Measurements from ENCODE around the gene KCNN4. TPM values are rescaled to one million over a fixed set of nuclear protein-coding genes. Genes with fewer than 3 reads are reported as not detected.

The KCNN4 gene
- total RNA-seq, 1 experiment from 2014 or later = 92.7 TPM

- Histone ChIP-seq H3K4me1 (replicated peaks; ENCODE audit: insufficient read depth) (peaks cover 22% of the 10 kb centered on the region), H3K36me3 (ENCODE audit: low read depth) (peaks cover 62% of the 10 kb centered on the region), H3K9me2 (ENCODE audit: insufficient read depth) (no peaks in the 10 kb centered on the region), H3K27ac (peak overlapping the region; percentile 51; the same call in 1 of the 2 replicates), H3K9me3 (ENCODE audit: insufficient read depth, low read depth) (no peaks in the 10 kb centered on the region), H3K4me2 (no peak overlapping the region), H3F3A (ENCODE audit: insufficient read depth, low read depth) (peaks cover 29% of the 10 kb centered on the region), H4K20me1 (ENCODE audit: insufficient read depth) (no peaks in the 10 kb centered on the region), H3K4me3 (no peak overlapping the region), H2AFZ (no peak overlapping the region), H3K27me3 (ENCODE audit: insufficient read depth, low read depth) (no peaks in the 10 kb centered on the region), H3K79me2 (ENCODE audit: low read depth) (no peaks in the 10 kb centered on the region)
- CTCF ChIA-PET = no interaction called here
- DNase-seq = no peak
- POLR2A ChIA-PET (ENCODE audit: unreplicated experiment) = no interaction called here
- no peak for TF ChIP-seq EZH2 (IDR thresholded peaks at IDR 0.05; ENCODE audit: low read depth)
- no peak for TF ChIP-seq CTCF (conservative IDR thresholded peaks at IDR 0.05)
- no TSS peak for BruUV-seq (replicated peaks)
- intact Hi-C loops (cut with micrococcal nuclease; ENCODE audit: unreplicated experiment) = no loop called here
Observed at GRCh38 chr19:43741075-43741825, 39.5 kb downstream of the KCNN4 start.

- peaks cover 27% of the 10 kb centered on the region for H3F3A ChIP-seq (ENCODE audit: insufficient read depth, low read depth)
- H3K4me2 ChIP-seq = peak overlapping the region; percentile 48
- no peaks in the 10 kb centered on the region for H3K9me2 ChIP-seq (ENCODE audit: insufficient read depth)
- no peak for TF ChIP-seq EZH2 (IDR thresholded peaks at IDR 0.05; ENCODE audit: low read depth)
- no peak for TF ChIP-seq CTCF (conservative IDR thresholded peaks at IDR 0.05)
- POLR2A ChIA-PET (ENCODE audit: unreplicated experiment) = interaction anchor here (0.6 kb wide), 1 partner anchor 18 kb away, joined by 3 read pairs; no protein-coding TSS in a partner anchor
- peak; percentile 72 to 75 for DNase-seq
- CTCF ChIA-PET = interaction anchor here (0.6 kb wide), 4 partner anchors 66 to 340 kb away, joined by 3 to 8 read pairs (median 6); partner anchors contain the start of gene ZNF575
- BruUV-seq (replicated peaks) = no TSS peak
- H3K4me1 ChIP-seq (replicated peaks; ENCODE audit: insufficient read depth) = peaks cover 22% of the 10 kb centered on the region
- no peak overlapping the region for H3K4me3 ChIP-seq
- intact Hi-C loops (cut with micrococcal nuclease; ENCODE audit: unreplicated experiment) = no loop called here
- peak overlapping the region; percentile 51 for H3K27ac ChIP-seq
- H4K20me1 ChIP-seq (ENCODE audit: insufficient read depth) = no peaks in the 10 kb centered on the region
- H3K79me2 ChIP-seq (ENCODE audit: low read depth) = no peaks in the 10 kb centered on the region
- peaks cover 64% of the 10 kb centered on the region for H3K36me3 ChIP-seq (ENCODE audit: low read depth)
- H2AFZ ChIP-seq = no peak overlapping the region
- H3K9me3 ChIP-seq (ENCODE audit: insufficient read depth, low read depth) = no peaks in the 10 kb centered on the region
- H3K27me3 ChIP-seq (ENCODE audit: insufficient read depth, low read depth) = no peaks in the 10 kb centered on the region
Observed at GRCh38 chr19:43739439-43740235, 41.1 kb downstream of the KCNN4 start.

GRCh38 chr19:43738780-43739211 lies 42.0 kb downstream of the KCNN4 start:
- no peak overlapping the region for H3K4me2 ChIP-seq
- no TSS peak for BruUV-seq (replicated peaks)
- no peaks in the 10 kb centered on the region for H3K9me3 ChIP-seq (ENCODE audit: insufficient read depth, low read depth)
- no peak for DNase-seq
- no peaks in the 10 kb centered on the region for H4K20me1 ChIP-seq (ENCODE audit: insufficient read depth)
- peaks cover 63% of the 10 kb centered on the region for H3K36me3 ChIP-seq (ENCODE audit: low read depth)
- ChIA-PET CTCF (interaction anchor here (0.6 to 0.7 kb wide), 3 partner anchors 14 to 65 kb away, joined by 3 to 4 read pairs (median 3); no protein-coding TSS in a partner anchor), POLR2A (ENCODE audit: unreplicated experiment) (no interaction called here)
- no peaks in the 10 kb centered on the region for H3K9me2 ChIP-seq (ENCODE audit: insufficient read depth)
- H2AFZ ChIP-seq = no peak overlapping the region
- no peak for TF ChIP-seq CTCF (conservative IDR thresholded peaks at IDR 0.05)
- no peak for TF ChIP-seq EZH2 (IDR thresholded peaks at IDR 0.05; ENCODE audit: low read depth)
- no peak overlapping the region for H3K4me3 ChIP-seq
- H3F3A ChIP-seq (ENCODE audit: insufficient read depth, low read depth) = peaks cover 27% of the 10 kb centered on the region
- peaks cover 22% of the 10 kb centered on the region for H3K4me1 ChIP-seq (replicated peaks; ENCODE audit: insufficient read depth)
- intact Hi-C loops (cut with micrococcal nuclease; ENCODE audit: unreplicated experiment) = no loop called here
- H3K79me2 ChIP-seq (ENCODE audit: low read depth) = no peaks in the 10 kb centered on the region
- no peak overlapping the region for H3K27ac ChIP-seq
- H3K27me3 ChIP-seq (ENCODE audit: insufficient read depth, low read depth) = no peaks in the 10 kb centered on the region
